Dedifferentiated amniotic fluid mesenchymal stem cell (primary cell): ENCODE results near the gene AP3M1.

ENCODE experiments used
- DNase-seq: peaks from one replicate; pipeline ENCODE4 v3.0.0-alpha.2; 2016; ENCODE audit errors: extremely low spot score

Gene AP3M1

GRCh38 chr10:74114041-74114448, 36.6 kb downstream of the AP3M1 start:
- no peak for DNase-seq

- peak; percentile 69 for DNase-seq
Observed at GRCh38 chr10:74113546-74113945, 37.1 kb downstream of the AP3M1 start.

GRCh38 chr10:74111799-74112198, 38.8 kb downstream of the AP3M1 start:
- no peak for DNase-seq

GRCh38 chr10:74110120-74110519, 40.5 kb downstream of the AP3M1 start:
- no peak for DNase-seq

- DNase-seq, result no peak
Observed at GRCh38 chr10:74109452-74109851, 41.2 kb downstream of the AP3M1 start.

- no peak for DNase-seq
Observed at GRCh38 chr10:74107391-74107790, 43.2 kb downstream of the AP3M1 start.

GRCh38 chr10:74104996-74105395, 45.6 kb downstream of the AP3M1 start:
- DNase-seq, result no peak

- DNase-seq, result no peak
Observed at GRCh38 chr10:74104480-74104879, 46.1 kb downstream of the AP3M1 start.

- no peak for DNase-seq
Observed at GRCh38 chr10:74103560-74104258, 46.9 kb downstream of the AP3M1 start.

- DNase-seq, result no peak
Observed at GRCh38 chr10:74099836-74100235, 50.8 kb downstream of the AP3M1 start.

- no peak for DNase-seq
Observed at GRCh38 chr10:74099420-74099819, 51.2 kb downstream of the AP3M1 start.

GRCh38 chr10:74097776-74098175, 52.9 kb downstream of the AP3M1 start:
- no peak for DNase-seq

- no peak for DNase-seq
Observed at GRCh38 chr10:74096777-74097176, 53.9 kb downstream of the AP3M1 start.

GRCh38 chr10:74094231-74094630, 56.4 kb downstream of the AP3M1 start:
- no peak for DNase-seq

GRCh38 chr10:74093530-74094164, 57.0 kb downstream of the AP3M1 start:
- DNase-seq, result no peak

GRCh38 chr10:74092372-74092771, 58.3 kb downstream of the AP3M1 start:
- no peak for DNase-seq

- DNase-seq, result no peak
Observed at GRCh38 chr10:74088722-74089121, 61.9 kb downstream of the AP3M1 start.

GRCh38 chr10:74086317-74086716, 64.3 kb downstream of the AP3M1 start:
- DNase-seq, result no peak

- no peak for DNase-seq
Observed at GRCh38 chr10:74084955-74085354, 65.7 kb downstream of the AP3M1 start.

- no peak for DNase-seq
Observed at GRCh38 chr10:74083304-74083703, 67.3 kb downstream of the AP3M1 start.

GRCh38 chr10:74081941-74082718, 68.5 kb downstream of the AP3M1 start:
- DNase-seq, result no peak

GRCh38 chr10:74081192-74081803, 69.3 kb downstream of the AP3M1 start:
- peak; percentile 48 for DNase-seq
